ENCODE data around the gene DNAJB13.

DNAJB13 gene

GRCh38 chr11:74000307-74001133 is 49.7 kb downstream of the DNAJB13 start:
- DNase-seq (ENCODE audit: low spot score) = no peak

GRCh38 chr11:74001822-74002286 is 51.0 kb downstream of the DNAJB13 start:
- no peak for DNase-seq (ENCODE audit: low spot score)

GRCh38 chr11:74002832-74003231 is 52.0 kb downstream of the DNAJB13 start:
- no peak for DNase-seq (ENCODE audit: low spot score)

GRCh38 chr11:74004046-74004695 is 53.3 kb downstream of the DNAJB13 start:
- no peak for DNase-seq (ENCODE audit: low spot score)

GRCh38 chr11:74004759-74005615 is 54.2 kb downstream of the DNAJB13 start:
- peak; percentile 16 for DNase-seq (ENCODE audit: low spot score)

GRCh38 chr11:74005721-74006517 is 55.1 kb downstream of the DNAJB13 start:
- DNase-seq (ENCODE audit: low spot score) = no peak

GRCh38 chr11:74006743-74007304 is 56.0 kb downstream of the DNAJB13 start:
- DNase-seq (ENCODE audit: low spot score) = no peak

- DNase-seq (ENCODE audit: low spot score) = no peak
Measured at GRCh38 chr11:74007691-74008372, 57.0 kb downstream of the DNAJB13 start.

GRCh38 chr11:74008373-74009229 is 57.8 kb downstream of the DNAJB13 start, which contains the start of gene UCP3:
Gene UCP3, minus strand, starts transcription at chr11:74009085. Its CDS starts 2,043 bp downstream, at chr11:74007042.
- DNase-seq (ENCODE audit: low spot score) = no peak

GRCh38 chr11:74009230-74009547 is 58.4 kb downstream of the DNAJB13 start:
- DNase-seq (ENCODE audit: low spot score) = no peak

- no peak for DNase-seq (ENCODE audit: low spot score)
Measured at GRCh38 chr11:74009675-74010305, 59.0 kb downstream of the DNAJB13 start.

GRCh38 chr11:74010306-74011300 is 59.8 kb downstream of the DNAJB13 start:
- DNase-seq (ENCODE audit: low spot score) = no peak

GRCh38 chr11:74011360-74012073 is 60.7 kb downstream of the DNAJB13 start:
- no peak for DNase-seq (ENCODE audit: low spot score)

- no peak for DNase-seq (ENCODE audit: low spot score)
Measured at GRCh38 chr11:74012074-74012809, 61.4 kb downstream of the DNAJB13 start.

GRCh38 chr11:74013141-74013540 is 62.3 kb downstream of the DNAJB13 start:
- DNase-seq (ENCODE audit: low spot score) = no peak

GRCh38 chr11:74014880-74015279 is 64.1 kb downstream of the DNAJB13 start:
- peak; percentile 31 for DNase-seq (ENCODE audit: low spot score)

Data from pons (tissue), 1 donor.